ENCODE results near the gene HS2ST1.

DNA sequence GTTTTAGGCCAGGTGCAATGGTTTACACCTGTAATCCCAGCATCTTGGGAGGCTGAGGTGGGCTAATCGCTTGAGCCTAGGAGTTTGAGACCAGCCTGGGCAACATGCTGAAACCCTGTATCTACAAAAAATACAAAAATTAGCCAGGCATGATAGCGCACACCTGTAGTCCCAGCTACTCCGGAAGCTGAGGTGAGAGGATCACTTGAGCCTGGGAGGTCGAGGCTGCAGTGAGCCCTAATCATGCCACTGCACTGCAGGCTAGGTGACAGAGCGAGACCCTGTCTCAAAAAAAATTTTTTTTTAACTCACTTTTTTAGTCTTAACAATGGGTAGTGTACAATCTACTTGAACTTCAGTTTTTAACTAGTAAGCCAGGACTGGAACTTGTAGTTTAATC, 137.5 kb downstream of the HS2ST1 start:
- TF ChIP-seq, protein P1, sequence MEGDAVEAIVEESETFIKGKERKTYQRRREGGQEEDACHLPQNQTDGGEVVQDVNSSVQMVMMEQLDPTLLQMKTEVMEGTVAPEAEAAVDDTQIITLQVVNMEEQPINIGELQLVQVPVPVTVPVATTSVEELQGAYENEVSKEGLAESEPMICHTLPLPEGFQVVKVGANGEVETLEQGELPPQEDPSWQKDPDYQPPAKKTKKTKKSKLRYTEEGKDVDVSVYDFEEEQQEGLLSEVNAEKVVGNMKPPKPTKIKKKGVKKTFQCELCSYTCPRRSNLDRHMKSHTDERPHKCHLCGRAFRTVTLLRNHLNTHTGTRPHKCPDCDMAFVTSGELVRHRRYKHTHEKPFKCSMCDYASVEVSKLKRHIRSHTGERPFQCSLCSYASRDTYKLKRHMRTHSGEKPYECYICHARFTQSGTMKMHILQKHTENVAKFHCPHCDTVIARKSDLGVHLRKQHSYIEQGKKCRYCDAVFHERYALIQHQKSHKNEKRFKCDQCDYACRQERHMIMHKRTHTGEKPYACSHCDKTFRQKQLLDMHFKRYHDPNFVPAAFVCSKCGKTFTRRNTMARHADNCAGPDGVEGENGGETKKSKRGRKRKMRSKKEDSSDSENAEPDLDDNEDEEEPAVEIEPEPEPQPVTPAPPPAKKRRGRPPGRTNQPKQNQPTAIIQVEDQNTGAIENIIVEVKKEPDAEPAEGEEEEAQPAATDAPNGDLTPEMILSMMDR (conservative IDR thresholded peaks at IDR 0.05; ENCODE audit: low read depth, low read length), result no peak
- no peak for TF ChIP-seq EZH2 (IDR thresholded peaks at IDR 0.05; ENCODE audit: borderline replicate concordance, low read depth, low read length, poor library complexity, severe bottlenecking)

All from A673 (cell line).